DMS 273 (cell line): ENCODE measurements around the gene LEF1.
A peak's percentile ranks its signal among the peaks of the same experiment; 100 is the strongest.

Experiments used
- DNase-seq: peaks from one replicate; lab custom pipeline; 2025; ENCODE audit not compliant: unreplicated experiment; lab: John Stamatoyannopoulos, UW

Gene LEF1

DNA sequence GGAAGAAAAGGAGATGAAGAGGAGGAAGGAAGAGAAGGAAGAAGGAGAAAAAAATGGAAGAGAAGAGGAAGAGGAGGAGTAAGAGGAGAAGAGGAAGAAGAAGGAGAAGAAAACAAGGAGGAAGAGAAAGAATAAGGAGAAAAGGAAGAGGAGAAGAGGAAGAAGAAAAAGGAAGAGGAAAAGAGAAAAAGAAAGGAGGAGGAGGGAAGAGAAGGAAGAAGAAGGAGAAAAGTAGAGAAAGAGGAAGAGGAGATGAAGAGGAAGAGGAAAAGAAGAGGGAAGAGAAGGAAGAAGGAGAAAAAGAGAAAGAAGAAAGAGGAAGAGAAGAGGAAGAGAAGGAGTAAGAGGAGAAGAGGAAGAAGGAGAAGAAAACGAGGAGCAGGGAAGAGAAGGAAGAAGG, 11.8 kb upstream of the LEF1 start:
- no peak for DNase-seq

DNA sequence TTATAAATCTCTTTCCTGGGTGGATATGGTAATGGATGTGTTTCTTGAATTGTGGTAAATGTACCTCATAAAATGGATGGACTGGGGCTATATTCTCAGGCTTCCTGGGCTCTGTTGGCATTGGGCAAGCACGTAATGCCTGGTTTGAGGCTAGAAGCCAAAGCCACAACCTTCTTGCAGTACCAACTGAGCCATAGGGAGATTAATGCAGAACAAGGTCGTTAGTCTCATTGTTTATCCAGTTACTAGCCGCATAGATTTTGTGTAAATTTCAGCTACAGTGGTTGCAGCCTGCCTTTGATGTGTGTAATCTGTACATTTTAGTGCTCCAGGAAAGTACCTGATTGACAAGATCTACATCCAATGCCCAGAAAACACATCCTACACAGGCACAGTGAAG, 7.2 kb upstream of the LEF1 start:
- no peak for DNase-seq

DNA sequence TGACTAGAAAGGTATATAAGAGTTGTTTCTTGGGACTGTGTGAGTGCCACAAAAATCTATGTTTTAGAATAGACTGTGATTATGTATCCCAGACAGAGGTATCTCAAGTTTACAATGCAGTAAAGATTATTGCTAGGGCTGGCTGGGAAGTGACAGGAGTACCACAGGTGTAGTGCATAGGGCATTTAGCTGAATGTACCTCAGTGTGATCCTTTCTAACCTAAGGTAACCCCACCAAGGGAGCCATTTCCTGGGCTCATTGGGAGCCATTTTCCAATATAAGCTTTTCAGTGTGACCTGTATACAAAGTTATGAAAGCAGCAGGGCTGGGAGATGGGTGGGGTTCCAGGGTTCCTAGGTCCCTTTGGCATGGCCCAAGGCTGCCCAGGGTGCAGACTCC, 6.1 kb upstream of the LEF1 start:
- no peak for DNase-seq

DNA sequence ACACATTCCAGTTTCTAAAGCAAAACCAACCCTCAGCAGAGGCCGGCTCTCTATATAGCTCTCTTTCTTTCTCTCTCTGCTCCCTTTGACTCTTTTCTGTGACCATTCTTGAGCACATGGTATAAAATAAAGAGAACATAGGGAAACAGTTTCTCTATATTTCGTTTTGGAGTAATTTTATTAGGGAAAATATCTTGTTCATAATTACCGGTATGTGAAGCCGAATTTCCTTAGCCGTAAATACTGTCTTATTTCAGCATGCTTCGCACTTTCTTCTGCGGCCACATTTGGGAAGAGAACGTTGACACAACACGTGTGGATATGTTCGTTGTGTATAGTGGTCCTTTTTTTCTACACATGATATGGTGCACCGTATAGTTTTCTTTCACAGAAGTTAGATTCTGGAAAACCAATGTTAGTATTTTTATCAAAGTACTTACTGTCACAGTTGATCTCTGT, 4.9 kb upstream of the LEF1 start:
- DNase-seq = no peak

DNA sequence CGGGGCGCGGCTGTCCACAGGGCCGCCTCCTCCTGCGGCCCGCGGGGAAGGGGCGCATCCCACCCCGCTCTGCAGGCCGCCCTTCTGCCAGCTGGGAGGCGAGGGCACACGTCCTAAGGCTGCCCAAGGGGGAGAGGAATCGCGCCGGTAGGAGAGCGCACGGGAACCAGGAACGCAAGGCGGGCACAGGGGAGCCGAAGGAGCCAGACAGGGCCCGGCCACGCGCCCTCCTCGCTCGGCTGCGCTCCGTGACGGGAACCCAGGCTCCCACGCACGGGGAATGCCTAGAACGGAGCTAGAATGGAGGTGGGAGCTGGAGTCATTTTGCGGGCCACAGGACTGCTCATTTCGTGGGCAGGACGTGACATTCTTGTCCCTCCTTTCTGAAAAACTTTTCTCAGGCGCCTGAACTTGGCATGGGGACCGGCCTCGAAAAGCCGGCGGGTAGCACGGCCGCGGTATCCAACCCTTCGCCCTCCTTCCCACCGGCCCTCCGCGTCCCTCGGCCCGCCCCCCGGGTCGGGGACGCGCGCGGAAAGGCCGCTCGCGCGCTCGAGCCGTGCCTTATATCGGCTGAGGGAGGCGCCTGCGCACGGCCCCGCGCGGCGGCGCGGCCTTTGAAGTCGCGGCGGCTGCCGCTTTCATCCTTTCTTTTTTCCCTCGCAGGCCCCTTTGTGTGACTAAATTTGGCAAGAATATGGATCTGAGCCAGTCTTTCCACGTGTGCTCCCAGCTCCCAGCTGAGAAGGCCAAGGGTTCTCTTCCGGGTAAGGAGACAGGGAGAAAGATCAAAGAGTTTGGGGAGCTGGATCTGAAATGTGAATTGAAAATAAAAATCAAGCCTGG, 4.2 kb upstream of the LEF1 start:
- DNase-seq = peak; percentile 93

DNA sequence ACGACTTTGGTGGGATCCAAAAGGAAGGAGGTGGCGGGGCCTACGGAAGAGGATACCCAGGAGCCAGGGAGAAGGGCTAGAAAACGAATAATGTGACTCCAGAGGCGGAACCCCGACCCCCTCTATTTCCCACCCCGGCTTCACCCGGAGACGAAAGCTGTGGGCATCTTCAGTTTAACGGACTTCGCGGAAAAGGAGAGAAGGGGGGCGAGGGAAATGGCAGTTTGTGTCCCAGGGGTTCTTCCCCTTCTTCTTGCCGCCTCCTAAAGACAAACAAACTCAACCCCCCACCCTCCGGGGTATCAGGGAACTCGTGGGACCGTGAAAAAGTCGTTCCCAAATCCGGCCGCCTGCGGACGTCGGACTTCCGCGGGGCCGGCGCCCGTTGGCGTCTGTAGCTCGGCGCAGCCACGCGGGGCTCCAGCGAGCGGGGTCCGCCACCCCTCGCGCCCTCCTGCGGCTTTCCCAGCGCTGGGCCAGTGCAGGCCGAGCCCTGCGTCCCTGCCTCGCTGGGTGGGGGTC, 3.6 kb upstream of the LEF1 start:
- peak; percentile 70 for DNase-seq

DNA sequence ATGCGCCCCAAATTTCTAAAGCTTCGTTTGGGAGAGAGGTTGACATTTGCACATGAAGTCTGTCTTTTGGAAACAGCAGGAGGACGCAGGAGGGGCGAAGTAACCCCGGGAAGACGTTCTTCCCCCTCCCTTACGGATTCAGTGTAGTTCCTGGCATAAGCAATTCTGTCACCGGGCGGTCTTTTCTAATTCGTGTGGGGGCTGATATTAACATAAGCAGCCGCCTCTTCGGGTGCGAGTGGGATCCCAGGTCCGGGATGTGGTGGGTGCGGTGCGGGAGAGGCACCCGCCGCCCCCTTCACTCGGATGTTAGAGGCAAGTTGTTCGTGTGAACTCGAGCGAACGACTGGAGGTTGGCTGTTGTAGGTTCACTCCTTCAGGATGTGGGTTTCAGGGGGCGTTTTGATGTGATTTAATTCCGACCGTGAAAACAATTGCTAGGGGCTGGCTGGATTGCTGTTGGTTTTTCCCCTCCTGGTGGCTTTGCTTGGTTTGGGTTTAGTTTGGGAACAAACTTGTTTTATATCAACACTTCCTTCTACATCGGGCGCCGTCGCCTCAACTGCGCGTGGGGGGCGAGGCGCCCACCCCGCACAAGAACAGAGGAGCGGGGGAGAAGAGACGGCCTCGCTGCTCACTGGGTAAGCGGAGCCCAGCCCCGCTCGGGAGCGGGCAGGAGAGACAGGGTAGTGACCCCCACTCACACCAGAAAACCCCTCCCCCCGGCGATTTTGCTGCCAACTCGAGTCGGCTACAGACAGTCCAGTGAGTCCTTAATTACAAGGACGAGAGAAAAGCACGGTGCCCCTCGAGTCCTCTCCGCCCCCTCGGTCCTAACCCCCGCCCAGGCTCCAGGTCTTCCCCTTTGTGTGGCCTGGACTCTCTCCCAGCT, 2.9 kb upstream of the LEF1 start:
- DNase-seq = no peak

DNA sequence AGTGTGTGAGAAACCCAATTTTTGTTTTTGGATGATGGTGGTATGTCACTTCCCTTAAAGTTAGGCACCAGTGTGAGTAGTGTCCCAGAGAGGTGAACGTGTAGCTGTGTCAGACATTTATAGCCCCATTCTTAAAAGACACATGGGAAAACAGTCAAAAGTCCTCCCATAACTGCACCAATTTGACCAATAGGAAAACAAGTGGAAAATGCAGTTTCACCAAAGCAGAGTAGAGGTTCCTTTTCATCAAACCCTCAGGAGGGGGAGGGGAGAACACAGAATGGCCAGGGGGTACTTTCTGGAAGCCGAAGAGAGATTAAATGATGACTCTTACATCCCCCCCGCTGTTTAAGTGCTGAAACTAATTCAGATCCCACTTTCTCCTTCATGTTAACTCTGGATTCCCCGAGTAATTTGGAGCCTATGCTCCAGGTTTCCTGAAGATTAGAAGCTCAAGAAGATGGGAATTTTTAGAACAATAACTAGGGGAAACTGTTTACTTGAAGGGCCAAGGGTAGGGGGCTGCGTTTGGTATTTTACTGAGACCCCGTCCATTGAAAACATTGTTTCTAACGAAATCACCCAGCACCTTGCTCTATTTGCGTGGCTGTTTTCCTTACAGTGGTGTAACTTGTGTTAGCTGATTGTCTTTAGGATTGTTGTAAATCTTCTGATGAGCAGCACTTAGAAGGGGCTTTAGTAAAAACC, 2.1 kb upstream of the LEF1 start:
- DNase-seq = no peak

DNA sequence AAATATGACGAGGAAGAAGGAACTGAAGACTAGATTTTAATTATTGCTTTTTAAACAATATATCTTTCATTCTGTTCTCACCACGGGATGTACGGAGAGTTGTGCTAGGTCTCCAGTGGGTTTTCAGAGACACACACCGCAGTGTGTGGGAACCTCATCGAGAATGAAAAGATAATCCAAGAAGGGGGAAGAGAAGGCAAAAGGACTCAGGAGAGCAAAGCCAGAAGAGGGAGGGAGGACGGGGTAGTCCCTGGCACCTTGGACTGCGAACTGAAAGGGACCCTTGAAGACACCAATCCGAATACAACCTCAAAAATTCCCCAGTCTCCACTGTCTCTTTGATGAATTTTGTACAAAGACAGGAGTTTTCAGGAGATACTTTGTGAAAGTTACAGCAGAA, 932 bp upstream of the LEF1 start:
- DNase-seq = peak; percentile 2

DNA sequence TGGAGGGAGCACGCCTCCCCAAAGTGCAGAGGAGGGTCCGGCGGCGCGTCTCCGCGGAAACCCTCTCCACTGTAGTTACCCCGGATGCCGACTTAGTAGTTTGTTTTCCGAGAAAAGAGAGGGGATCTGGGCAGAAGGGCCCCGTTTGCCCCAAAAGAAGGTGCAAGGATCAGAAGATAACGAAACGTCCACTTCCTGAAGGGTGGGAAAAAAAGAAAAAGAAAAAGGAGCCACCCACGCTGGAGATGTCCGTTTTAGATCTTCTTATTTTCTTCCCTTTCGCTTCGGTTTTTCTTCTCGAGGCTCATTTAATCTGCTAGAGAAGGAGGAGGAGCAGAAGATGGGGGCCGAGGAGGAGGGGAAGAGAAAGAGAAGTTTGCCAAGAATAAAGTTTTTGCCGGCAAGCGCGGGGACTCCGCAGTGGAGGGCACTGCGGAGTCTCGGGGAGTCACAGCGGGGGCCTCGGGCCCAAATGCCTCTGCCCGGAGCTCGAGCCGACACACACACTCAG, 517 bp downstream of the LEF1 start:
- no peak for DNase-seq

DNA sequence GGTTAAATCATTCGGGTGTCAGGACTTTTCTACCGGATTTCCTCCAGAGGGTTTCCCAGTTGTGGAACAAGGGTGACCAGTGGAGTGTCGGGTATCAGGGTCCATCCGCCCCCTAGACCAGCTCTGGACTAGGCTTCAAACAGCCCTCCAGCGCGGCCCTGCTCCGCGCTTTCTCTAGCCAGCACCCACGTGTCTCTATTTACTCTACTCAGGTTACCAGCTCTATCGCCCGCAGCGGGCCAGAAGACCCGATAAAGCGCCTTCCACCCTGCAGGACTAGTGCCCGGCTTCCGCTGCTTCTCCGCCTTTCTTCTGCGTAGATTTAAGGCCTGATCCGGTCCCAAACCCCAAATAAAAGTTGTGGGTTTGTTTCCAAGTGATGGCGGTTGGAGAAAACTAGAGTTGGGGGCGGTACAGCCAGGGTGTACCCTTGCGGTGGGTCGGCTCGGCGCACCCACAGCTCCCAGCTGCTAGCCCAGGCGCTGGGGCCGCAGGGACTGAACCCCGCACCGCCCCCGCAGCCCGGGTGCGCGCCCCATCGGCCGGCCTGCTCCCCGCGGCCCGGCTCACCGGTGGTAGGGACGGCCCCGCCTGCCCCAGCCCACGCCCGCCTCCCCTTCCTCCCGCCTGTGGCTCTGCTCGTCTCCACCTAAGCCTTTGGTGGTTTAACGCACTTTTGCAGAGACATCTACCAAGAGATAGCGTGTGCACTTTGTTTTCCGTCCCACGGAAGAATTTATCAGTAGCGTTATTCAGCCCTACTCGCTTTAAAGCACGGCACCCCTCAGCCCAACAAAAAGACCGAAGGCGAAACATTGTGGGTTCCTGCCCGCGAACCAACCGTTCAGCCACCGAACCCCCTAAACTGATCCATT, 2.1 kb downstream of the LEF1 start:
- DNase-seq = peak; percentile 76

DNA sequence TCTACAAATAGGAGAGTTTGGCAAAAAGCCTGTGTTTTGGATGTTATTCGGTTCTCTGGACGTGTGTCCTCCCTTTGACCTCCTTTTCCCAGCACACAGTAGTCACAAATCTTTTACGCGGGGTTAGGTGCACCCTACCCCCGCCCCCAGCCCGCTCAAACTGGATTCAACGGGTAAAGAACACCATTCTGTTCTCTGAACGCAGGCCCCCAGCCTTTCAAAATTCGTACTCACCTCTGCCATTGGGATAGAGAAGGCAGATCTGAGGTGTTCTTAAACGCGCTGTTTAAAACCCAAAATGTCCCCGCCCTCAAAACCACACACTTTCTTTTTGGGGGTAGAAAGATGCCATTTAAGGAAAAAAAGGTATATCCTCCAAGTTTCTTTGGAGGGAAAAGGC, 2.7 kb downstream of the LEF1 start:
- DNase-seq = peak; percentile 25

DNA sequence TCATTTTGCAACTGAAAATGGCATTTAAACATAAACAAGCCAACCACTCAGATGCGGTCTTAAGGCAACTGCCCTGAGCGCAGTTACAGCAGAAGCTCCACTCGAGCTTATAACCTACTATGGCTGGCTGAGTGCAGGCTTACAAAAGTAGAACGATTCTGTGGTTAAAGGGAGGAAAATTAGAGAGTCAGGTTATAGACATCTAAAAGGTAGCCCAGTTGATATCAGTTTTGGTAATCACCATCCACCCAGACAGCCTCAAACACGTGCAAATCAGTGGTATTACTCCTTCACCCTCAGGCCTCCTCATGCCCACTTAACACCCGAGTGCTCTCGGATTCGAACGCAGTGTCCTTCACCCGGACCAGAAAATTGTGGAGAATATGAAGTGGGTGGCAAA, 3.1 kb downstream of the LEF1 start:
- no peak for DNase-seq

DNA sequence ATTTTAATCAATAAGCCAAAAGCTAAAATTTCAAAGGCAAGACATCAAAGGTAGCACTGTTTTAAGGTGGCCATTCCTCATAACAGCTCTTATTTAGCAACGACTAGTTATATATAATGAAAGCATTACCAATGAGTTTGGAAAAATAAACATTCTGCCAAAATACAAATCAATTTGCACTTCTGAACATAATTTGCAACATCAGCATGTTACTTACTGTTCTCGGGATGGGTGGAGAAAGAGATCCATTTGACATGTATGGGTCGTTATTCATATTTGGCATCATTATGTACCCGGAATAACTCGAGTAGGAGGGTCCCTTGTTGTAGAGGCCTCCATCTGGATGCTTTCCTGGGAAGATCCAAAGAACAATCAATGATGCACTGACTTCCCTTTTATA, 5.4 kb downstream of the LEF1 start:
- DNase-seq = no peak

DNA sequence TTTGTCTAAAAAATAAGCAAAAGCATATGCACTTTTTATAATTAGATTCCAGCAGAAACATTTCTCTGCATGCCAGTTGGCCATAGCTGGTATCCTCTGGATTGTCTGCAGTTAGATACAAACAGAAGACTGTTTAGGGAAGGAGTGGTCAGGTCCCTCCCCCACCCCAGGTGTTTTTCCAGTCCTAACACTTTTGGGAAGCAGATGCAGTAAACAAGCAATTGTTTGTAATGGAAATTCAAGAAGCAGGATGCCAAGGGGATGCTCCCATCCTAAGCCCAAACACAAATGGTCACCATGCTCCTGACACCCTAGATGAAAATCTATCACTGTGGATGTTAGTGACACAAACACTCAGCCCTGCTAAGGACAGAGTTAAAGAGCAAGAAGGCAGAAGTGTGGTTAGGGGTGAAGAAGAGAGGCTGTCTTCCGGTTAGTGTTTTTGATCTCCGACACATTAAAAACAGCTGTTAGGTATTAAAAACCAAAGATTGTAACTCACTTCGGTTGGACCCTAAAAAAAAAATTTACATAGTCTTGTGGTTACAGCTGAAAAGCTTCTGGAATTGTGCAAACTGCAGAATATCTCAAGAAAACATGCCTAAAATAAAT, 7.9 kb downstream of the LEF1 start:
- no peak for DNase-seq

DNA sequence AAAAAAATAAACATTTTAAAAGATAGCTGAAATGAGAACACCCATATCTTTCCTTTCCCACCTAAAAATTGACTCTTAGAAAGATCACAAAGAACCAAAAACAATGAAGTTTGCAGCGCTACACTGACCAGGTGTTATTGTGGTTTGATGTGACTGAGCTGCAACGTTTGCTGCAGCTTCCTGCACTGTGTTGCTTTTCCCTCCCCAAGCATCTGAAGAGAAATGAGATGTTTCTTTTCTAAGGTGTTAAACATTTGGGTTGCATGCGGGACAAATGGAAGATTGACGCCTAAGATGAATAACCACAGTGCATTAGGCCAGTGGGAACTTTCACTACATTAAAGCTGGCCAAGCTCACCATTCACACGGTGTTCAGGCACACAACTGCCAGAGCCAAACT, 8.9 kb downstream of the LEF1 start:
- no peak for DNase-seq

DNA sequence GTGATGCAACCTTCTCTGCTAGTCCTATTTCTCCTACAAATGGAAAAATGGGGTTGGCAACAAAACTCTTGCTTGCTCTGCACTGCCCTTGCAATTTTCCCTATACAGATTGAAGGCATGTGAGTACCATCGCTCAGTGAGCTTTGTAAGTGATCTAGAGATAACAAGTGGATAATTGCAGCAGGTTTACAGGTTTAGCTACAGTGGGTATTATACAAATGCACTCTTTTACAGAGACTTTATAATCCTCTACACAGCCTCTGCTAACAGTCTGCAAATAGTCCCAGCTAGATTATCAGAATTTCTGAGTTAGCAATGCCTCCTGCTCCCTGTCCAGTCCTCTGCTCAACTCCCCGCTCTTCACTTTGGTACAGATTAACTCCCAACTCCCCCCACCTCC, 11.1 kb downstream of the LEF1 start:
- DNase-seq = no peak

DNA sequence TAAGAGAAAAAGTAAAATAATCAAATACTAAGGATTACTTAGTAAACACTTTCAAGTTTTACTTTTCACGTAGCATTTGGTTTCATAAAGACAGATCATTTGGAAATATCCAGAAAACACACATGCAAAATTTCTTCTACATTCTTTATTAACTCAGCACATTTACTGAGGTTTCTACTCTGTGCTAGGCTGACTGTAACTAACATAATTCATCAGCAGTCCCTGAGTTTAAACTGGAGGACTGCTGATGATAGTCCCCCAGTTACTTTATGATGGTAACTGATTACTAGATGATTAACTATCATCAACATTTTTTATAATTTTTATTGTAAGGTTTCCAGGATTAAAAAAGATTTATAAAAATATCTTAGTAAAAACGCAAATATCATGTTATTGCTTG, 12.3 kb downstream of the LEF1 start:
- DNase-seq = no peak

DNA sequence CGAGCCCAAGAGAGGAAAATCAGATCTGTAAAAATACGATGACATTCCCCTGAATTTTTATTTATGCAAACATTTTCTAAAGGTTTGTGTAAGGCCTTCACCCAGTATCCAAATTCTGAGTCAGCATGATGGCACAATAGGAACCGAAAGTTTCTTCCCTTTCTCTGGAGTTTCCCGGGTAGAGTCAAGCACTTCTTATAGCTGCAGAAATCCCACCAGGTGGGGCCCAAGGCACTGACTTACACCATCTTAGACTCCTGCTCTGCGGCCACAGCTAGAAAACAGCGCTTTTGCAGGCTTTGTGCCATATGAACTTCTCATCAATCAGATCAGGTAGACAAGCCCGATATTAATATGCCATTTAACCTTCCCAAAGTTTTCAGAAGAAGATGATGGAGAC, 13.4 kb downstream of the LEF1 start:
- DNase-seq = peak; percentile 1

DNA sequence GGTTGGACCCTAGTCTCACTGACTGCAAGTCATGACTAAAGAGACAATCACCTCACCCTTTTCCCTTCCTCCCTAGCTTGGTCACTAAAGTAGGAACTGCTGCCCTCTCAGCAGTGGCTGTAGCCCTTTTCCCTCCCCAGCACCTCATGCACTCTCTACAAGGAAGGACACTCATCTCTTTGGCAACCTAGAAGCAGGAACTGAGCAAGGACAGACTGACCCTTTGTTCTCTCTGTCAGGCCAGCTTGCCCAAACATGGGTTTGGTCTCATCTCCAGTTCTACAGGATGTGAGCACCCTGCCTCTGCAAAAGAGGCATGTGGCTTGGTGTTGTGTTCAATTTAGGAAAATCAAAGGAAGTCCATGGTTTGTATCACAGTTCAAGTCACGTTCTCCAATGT, 15.8 kb downstream of the LEF1 start:
- no peak for DNase-seq
